Stimulated activated CD4-positive, alpha-beta T cell treated with anti-CD3 and anti-CD28 coated beads, Interleukin-4, amount 100 ng/mL, for 4 hours (primary cell): ENCODE results near the gene SRPK2.

Experiments
- DNase-seq, 2 experiments: peaks; one replicate each; pipeline ENCODE4 v3.0.0-alpha.2; 2020

The SRPK2 gene

GRCh38 chr7:105067691-105068090 lies 321.0 kb downstream of the SRPK2 start:
- no peak for DNase-seq
